OCI-LY7 (cell line): ENCODE results near the gene PALD1.

Source experiments
- CTCF ChIP-seq: fragments of 200-600 bp; sonication (generic); conservative IDR thresholded peaks from 2 replicates; pipeline ENCODE4 v1.5.1; 2014; ENCODE audit warnings: mild to moderate bottlenecking, antibody characterized with exemption, low read length, moderate library complexity, mixed read lengths
- EZH2phosphoT487 ChIP-seq: fragments of 200-600 bp; sonication (generic); IDR thresholded peaks from 2 replicates; pipeline ENCODE4 v1.6.1; 2018; ENCODE audit warnings: low read depth, borderline replicate concordance, mild to moderate bottlenecking, mixed run types, antibody characterized with exemption, low read length, moderate library complexity, mixed read lengths

GRCh38 chr10:70596860-70597809 lies 118.6 kb downstream of the PALD1 start:
- no peak for TF ChIP-seq CTCF
- TF ChIP-seq EZH2phosphoT487 = no peak
